ENCODE data around the gene ARHGEF18. TPM values are rescaled to one million over a fixed set of nuclear protein-coding genes. Genes with fewer than 3 reads are reported as not detected.

The ARHGEF18 gene
- total RNA-seq, 1 donor from 2014 or later = 53.0 TPM

DNA sequence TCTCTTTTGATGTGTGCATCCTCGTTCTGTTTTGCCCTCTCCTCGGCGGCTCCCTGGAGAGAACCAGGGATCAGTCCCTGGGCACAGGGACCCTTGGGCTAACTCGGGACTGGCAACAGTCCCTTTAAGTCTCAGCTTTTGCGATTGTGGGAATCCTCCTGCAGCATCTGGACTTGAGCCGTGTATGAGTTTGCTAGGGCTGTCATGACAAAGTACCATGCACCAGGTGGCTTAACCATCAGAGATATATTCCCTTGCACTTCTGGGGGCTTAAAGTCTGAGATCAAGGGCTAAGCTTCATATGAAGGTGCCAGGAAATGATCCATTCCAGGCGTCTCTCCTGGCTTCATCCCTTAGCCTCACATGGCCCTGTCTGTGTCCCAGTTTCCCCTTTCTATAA, 34.5 kb downstream of the ARHGEF18 start:
- peak; percentile 44 for DNase-seq (ENCODE audit: low spot score)

DNA sequence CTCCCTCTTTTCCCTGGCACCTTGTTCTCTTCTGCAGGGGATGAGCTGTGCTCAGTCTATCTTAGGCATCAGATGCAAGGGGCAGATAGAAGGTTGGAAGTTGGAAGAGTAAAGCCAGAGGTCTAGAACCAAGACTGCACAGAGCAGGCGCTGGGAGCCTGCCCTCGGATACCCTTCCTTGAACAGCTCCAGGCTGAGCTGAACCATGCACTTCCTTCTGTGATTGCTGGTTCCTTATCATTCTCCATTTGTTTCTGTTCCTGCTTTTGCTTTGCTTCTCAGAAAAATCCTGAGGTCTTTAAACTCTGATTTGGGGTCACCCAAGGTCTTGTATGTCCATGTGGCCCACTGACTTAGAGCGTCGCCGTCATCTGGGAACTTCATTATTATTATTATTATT, 36.3 kb downstream of the ARHGEF18 start:
- DNase-seq (ENCODE audit: low spot score) = no peak

DNA sequence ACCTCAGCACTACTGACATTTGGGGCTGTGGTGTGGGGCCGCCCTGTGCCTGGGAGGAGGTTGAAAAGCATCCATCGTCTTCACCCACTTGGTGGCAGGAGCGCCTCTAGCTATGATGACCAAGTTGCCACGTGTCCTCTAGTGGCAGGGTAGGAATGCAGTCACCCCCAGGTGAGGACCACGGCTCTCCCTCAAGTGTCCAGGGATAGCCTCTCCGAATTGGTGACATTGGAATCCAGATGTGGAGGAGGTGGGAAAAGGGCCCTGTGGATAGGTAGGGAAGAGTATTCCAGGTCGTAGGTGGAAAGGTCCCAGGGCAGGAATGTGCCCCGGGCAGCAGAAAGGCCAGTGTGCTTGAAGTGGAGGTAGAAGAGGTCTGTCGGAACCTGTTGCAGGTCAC, 37.6 kb downstream of the ARHGEF18 start:
- DNase-seq (ENCODE audit: low spot score) = no peak

DNA sequence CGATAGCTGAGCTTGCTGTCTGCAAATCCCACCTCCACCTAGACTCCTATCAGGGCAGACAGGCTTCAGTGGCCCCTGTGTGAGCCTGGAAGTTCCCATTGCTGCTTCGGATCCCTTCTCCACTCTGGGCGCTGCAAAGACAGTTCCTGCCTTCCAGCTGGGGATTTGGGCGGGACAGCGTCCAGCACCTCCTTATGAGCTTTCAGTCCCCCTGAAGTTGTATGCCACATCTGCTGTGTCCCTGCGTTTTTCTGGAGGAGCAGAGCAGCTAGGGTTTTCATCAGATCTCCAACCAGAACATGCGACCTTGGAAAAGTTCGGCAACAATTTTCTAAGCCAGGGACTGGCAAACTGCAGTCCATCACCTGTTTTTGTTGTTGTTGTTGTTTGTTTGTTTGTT, 38.0 kb downstream of the ARHGEF18 start:
- DNase-seq (ENCODE audit: low spot score) = no peak

DNA sequence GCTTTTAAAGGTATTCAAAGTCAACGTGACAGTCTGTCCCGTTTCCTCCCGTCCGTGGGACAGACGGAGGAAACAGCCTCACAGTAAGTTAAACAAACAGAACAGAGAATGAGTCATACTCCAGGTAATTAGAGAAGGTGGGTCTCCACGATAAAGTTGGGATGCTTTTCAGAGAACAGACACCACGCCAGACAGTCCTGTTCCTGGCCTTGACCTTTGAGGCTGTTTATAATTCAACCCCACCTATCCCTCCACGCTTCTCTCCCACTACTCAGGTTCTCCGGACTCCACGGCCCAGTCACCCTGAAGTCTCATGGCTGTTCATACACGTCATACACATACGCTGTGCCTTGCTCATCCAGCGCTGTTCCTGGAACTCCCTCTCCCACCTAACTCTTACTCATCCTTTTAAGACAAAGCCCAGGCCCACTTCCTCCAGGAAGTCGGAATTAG, 42.5 kb downstream of the ARHGEF18 start:
- DNase-seq (ENCODE audit: low spot score) = no peak

DNA sequence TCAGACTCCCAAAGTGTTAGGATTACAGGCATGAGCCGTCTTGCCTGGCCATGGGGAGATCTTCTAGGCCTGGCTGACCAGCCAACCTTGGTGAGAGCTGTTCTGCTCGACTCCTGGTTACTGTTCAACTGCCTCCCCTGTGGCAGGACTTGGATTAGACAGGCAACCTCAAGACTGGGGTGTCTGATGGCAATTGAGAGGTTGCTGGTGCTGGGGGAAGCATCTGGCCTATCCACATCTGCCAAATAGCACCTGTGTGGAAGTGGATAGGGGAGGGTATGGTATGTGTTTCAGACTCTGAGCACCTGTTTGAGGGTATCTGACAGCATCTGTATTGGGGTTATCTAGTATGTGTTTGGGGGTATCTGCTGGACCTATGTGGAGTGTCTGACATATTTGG, 44.7 kb downstream of the ARHGEF18 start:
- DNase-seq (ENCODE audit: low spot score) = no peak

DNA sequence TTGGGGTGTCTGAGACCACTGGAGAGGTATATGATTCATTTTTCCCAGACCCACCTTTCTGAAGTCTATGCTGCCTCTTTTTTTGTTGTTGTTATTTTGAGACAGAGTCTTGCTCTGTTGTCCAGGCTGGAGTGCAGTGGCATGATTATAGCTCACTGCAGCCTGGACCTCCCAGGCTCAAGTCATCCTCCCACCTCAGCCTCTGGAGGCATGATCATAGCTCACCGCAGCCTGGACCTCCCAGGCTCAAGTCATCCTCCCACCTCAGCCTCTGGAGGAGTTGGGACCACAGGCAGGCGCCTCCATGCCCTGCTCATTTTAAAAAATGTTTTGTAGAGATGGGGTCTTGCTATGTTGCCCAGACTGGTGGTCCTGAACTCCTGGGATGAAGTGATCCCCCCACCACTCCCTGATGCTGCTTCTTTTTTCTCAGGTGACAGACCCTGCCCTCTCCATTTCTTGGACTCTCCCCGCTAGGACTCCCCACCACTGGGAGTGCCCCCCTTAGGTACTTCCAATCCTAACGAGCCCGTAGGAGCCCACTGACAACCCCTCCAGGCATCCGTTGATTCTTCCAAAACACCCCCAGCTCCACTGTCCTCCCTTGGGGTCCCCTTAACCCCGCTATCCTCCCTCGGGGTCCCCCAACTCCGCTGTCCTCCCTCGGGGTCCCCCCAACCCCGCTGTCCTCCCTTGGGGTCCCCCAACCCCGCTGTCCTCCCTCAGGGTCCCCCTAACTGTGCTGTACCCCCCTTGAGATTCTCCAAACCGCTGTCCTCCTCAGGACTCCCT, 45.4 kb downstream of the ARHGEF18 start:
- no peak for DNase-seq (ENCODE audit: low spot score)

DNA sequence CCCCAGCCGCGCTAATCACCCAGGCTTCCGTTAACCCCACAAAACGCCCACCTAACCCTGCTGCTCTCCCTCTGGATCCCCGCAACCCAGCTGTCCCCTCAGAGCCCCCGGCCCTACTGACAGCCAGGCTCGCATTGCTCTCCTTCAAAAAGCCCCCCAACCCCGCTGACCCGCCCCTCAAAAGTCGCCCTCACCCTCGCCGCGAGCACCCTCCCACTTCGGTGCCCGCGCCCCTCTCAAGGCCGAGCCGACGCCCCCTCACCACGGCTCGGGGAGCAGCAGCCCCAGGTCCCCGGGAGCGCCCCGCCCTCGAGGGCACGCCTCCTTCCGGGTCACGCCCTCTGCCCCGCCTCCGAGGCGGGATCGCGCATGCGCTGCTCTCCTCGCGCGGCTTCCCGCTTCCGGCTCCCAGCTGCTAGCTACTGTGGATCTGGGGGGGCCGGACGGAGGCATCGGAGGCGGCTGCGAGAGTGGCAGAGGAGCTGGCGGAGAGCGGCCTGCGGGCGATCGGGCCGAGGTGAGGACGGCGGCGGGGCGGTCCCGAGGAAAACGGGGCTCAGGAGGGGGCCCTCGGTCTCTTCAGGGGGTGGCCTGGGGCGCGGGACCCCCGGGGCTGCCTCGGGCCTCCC, 46.1 kb downstream of the ARHGEF18 start:
- DNase-seq (ENCODE audit: low spot score) = peak; percentile 91

DNA sequence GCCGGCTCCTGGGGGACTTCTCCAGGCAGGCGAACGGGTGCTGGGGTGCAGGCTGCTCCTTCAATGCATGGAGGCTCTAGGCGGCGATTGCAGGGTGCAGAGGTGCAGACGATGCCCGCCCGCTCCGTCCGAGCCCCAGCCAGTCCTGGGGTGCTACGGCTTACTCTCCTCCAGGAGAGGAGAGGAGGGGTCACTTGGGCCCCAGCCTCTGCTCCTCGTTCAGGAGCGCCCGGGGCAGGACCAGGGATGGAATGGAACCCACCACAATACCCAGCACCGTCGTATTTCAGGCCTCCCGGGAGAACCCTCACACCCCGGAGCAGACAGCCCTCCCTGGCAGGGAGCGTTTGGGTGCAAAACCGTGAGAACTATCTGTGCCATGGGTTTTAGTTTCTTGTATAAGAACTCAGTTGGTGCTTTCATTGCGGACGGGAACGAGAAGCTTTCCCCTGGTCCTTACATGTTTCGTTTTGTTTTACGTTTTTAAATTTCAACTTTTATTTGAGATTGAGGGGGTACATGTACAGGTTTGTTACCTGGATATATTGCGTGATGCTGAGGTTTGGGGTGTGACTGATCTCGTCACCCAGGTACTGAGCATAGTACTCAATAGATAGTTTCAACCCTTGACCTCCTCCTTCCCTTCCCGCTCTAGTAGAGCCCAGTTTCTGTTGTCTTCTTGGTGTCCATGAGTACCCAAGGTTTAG, 46.8 kb downstream of the ARHGEF18 start:
- no peak for DNase-seq (ENCODE audit: low spot score)

DNA sequence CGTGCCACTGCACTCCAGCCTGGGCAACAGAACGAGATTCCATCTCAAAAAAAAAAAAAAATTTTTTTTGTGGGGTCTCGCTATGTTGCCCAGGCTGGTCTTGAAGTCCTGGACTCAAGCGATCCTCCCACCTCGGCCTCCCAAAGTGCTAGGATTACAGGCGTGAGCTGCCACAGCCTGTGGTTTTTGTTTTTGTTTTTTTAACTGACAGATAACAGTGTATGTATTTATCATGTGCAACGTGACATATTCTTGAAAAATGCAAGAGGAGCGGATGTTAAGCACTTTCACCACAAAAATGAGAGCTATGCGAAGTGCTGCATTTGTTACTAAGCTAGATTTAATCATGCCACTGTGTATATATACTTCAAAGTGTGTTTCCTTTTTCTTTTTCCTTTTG, 49.0 kb downstream of the ARHGEF18 start:
- peak; percentile 23 for DNase-seq (ENCODE audit: low spot score)

Other genes with a start within 250 kb of the ARHGEF18 start
- 36.8 TPM for gene INSR, start 54.5 kb upstream of the ARHGEF18 start, total RNA-seq (ENCODE audit: insufficient read depth, low replicate concordance)
- not detected for gene PEX11G, start 140.1 kb downstream of the ARHGEF18 start, total RNA-seq (ENCODE audit: insufficient read depth, low replicate concordance)
- 29.9 TPM for gene ZNF358, start 167.2 kb downstream of the ARHGEF18 start, total RNA-seq (ENCODE audit: insufficient read depth, low replicate concordance)
- gene MCOLN1, start 173.7 kb downstream of the ARHGEF18 start, total RNA-seq (ENCODE audit: insufficient read depth, low replicate concordance) = 5.8 TPM
- 35.6 TPM for gene PNPLA6, start 186.8 kb downstream of the ARHGEF18 start, total RNA-seq (ENCODE audit: insufficient read depth, low replicate concordance)
- 1.2 TPM for gene CAMSAP3, start 246.9 kb downstream of the ARHGEF18 start, total RNA-seq (ENCODE audit: insufficient read depth, low replicate concordance)